ENCODE data around the gene XPC.
"Not testable (repeated sequence)": the region's sequence is repeated elsewhere in the genome, so short reads cannot be mapped to it uniquely, and the experiment has no call there.

The XPC gene

DNA sequence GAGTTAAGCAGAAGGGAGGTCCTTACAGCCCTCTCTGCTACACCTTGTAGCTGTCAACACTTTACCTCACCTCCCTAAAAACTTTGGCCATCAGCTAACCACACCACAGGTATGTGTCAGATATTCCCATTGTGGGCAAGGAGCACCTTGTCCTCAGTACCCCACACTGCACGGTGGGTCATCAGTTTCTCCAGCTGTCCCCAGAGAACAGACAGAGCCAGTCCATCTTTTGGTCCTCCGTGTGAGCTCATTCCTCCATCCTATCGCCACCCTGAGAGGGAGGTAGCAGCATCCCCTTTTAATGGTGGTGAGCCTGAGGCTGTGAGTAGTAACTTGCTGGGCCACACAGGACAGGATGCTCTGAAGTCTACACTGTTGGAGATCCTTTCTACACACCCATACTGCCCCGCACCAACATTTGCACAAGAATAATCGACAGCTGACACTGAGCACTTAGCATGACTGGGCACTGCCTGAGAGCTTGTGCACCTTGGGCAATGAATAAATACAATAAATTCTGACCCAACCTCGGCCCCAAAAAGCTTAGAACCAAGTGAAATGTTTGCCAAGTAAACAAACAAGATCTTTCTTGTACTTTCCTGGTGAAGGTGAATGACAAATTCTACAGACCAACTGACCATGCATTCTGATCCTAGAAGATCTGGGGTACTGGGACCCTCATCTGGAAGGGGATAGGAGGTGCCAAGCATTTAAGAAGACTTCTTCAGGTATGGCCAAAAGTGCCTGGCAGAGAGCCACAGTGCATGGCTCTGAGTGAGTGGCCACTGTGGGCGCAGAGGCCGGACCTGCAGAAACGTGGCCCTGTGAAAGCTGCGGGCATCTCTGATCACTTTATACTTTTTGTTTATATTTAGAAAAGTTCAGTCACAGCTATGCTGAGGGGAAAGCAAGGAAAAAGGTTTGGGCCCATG lies 60.7 kb downstream of the XPC start:
- H2BK15ac ChIP-seq (ENCODE audit: low read depth, poor library complexity, severe bottlenecking), result no peak overlapping the region

DNA sequence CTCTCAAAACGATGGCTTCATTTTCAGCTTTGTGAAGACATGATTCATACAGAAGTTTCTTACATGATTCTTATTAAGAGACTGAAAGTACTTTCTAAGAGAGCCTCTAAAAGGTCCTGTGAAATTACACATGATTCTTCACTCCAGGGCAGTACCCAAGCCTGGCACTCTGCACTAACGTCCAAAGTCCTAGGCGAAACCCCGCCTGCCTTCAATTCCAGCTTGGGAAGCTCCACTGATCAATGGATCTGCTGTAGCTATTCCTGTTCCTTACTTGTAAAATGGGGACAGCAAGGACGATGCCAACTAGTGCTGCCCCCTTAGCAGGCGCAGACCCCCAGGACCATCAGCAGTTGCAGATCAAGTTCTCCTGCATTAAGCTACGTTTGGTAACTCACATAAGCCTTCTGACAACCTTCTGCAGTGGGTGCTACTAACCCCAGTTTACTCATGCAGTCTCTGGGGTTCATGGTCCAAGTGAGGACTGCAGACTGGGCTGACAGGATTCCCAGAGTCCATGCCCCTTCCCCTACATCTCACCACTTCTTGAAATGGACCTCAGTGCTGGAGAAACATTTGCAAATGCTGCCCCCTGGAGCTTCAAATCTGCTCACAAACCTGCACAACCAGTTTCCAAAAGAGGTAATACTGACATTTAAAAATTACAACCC lies 64.3 kb downstream of the XPC start:
- Histone ChIP-seq H3K4me2 (ENCODE audit: low read length, poor library complexity, severe bottlenecking) (no peak overlapping the region), H3K27ac (ENCODE audit: low read length, poor library complexity, severe bottlenecking) (no peak overlapping the region), H2BK15ac (ENCODE audit: low read depth, poor library complexity, severe bottlenecking) (no peak overlapping the region), H3K9ac (ENCODE audit: low read length) (no peak overlapping the region), H3K4me1 (ENCODE audit: control insufficient read depth, insufficient read depth, low read depth, low read length) (peaks cover 3% of the 10 kb centered on the region), H2AFZ (ENCODE audit: low read depth, low read length) (no peak overlapping the region), H2BK12ac (ENCODE audit: low read length in 2 of 2) (no peak overlapping the region), H4K91ac (ENCODE audit: low read length) (no peak overlapping the region), H3K4me3 (ENCODE audit: insufficient read depth in 1 of 2, low read depth in 1 of 2, low read length in 2 of 2) (no peak overlapping the region), H3K27me3 (ENCODE audit: control insufficient read depth in 1 of 2, insufficient read depth in 1 of 2, low read length in 2 of 2) (no peaks in the 10 kb centered on the region), H3K23ac (ENCODE audit: low read length in 2 of 2) (no peak overlapping the region), H3K36me3 (ENCODE audit: control insufficient read depth in 1 of 2, insufficient read depth in 2 of 2, low read depth in 1 of 2, low read length in 2 of 2) (peaks cover 15 to 57% of the 10 kb centered on the region in 2 experiments), H3K18ac (ENCODE audit: low read depth in 1 of 2, low read length in 2 of 2) (no peak overlapping the region), H3K79me1 (replicated peaks; ENCODE audit: low read length, poor library complexity, severe bottlenecking) (peaks cover 21% of the 10 kb centered on the region), H3K9me3 (ENCODE audit: control insufficient read depth, low read length) (no peaks in the 10 kb centered on the region), H2BK120ac (ENCODE audit: low read depth, low read length) (no peak overlapping the region), H2BK5ac (ENCODE audit: low read depth, low read length, poor library complexity, severe bottlenecking) (no peak overlapping the region), H3K14ac (ENCODE audit: low read length in 2 of 2) (no peak overlapping the region), H4K8ac (ENCODE audit: low read length) (no peak overlapping the region), H2AK5ac (ENCODE audit: low read length, severe bottlenecking) (no peak overlapping the region), H3K4ac (ENCODE audit: low read depth in 1 of 2, low read length in 2 of 2) (no peak overlapping the region)
- 96% methylated on average over 7 of the region's 7 CpGs for WGBS
- DNase-seq, result no peak

More for the DNA sequence above, 60.7 kb downstream of the XPC start:
- H3K4me2 ChIP-seq (ENCODE audit: low read length, poor library complexity, severe bottlenecking), result no peak overlapping the region
- no peaks in the 10 kb centered on the region for H3K9me3 ChIP-seq (ENCODE audit: control insufficient read depth, low read length)
- no peak overlapping the region for H2BK5ac ChIP-seq (ENCODE audit: low read depth, low read length, poor library complexity, severe bottlenecking)
- no peak overlapping the region for H3K18ac ChIP-seq (ENCODE audit: low read depth in 1 of 2, low read length in 2 of 2)
- H2BK12ac ChIP-seq (ENCODE audit: low read length in 2 of 2), result no peak overlapping the region
- H4K91ac ChIP-seq (ENCODE audit: low read length), result no peak overlapping the region
- H3K4me3 ChIP-seq (ENCODE audit: insufficient read depth in 1 of 2, low read depth in 1 of 2, low read length in 2 of 2), result no peak overlapping the region
- H3K4me1 ChIP-seq (ENCODE audit: control insufficient read depth, insufficient read depth, low read depth, low read length), result peaks cover 3% of the 10 kb centered on the region
- H3K27me3 ChIP-seq (ENCODE audit: control insufficient read depth in 1 of 2, insufficient read depth in 1 of 2, low read length in 2 of 2), result no peaks in the 10 kb centered on the region
- H3K27ac ChIP-seq (ENCODE audit: low read length, poor library complexity, severe bottlenecking), result no peak overlapping the region
- H4K8ac ChIP-seq (ENCODE audit: low read length), result no peak overlapping the region
- H2AFZ ChIP-seq (ENCODE audit: low read depth, low read length), result no peak overlapping the region
- H3K36me3 ChIP-seq (ENCODE audit: control insufficient read depth in 1 of 2, insufficient read depth in 2 of 2, low read depth in 1 of 2, low read length in 2 of 2), result peaks cover 9 to 65% of the 10 kb centered on the region in 2 experiments
- no peak overlapping the region for H2AK5ac ChIP-seq (ENCODE audit: low read length, severe bottlenecking)
- no peak overlapping the region for H3K14ac ChIP-seq (ENCODE audit: low read length in 2 of 2)
- H2BK120ac ChIP-seq (ENCODE audit: low read depth, low read length), result no peak overlapping the region
- H3K4ac ChIP-seq (ENCODE audit: low read depth in 1 of 2, low read length in 2 of 2), result no peak overlapping the region
- no peak for DNase-seq
- peaks cover 31% of the 10 kb centered on the region for H3K79me1 ChIP-seq (replicated peaks; ENCODE audit: low read length, poor library complexity, severe bottlenecking)
- no peak overlapping the region for H3K9ac ChIP-seq (ENCODE audit: low read length)
- WGBS, result 93% methylated on average over 8 of the region's 10 CpGs
- H3K23ac ChIP-seq (ENCODE audit: low read length in 2 of 2), result no peak overlapping the region

- H3K27ac ChIP-seq (ENCODE audit: low read length, poor library complexity, severe bottlenecking), result no peak overlapping the region
- H2AFZ ChIP-seq (ENCODE audit: low read depth, low read length), result no peak overlapping the region
- H3K4me2 ChIP-seq (ENCODE audit: low read length, poor library complexity, severe bottlenecking), result no peak overlapping the region
These were observed 67.7 kb downstream of the XPC start for GRCh38 chr3:14110699-14111098.

DNA sequence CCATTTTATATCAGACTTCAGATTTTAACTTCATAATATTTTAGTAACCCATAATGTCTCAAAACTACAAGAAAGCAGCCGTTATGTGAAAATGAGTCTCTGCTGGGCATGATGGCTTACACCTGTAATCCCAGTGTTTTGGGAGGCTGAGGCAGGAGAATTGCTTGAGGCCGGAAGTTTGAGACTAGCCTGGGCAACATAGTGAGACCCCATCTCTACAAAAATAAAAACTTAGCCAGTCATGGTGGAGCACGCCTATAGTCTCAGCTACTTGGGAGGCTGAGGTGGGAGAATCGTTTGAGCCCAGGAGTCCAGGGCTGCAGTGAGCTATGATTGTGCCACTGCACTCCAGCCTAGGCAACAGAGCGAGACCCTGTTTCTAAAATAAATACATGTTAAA lies 68.6 kb downstream of the XPC start:
- not testable (repeated sequence) for H3K23ac ChIP-seq (ENCODE audit: low read length in 2 of 2); H2BK120ac ChIP-seq (ENCODE audit: low read depth, low read length); H3K4me1 ChIP-seq (ENCODE audit: control insufficient read depth, insufficient read depth, low read depth, low read length); H3K4me3 ChIP-seq (ENCODE audit: insufficient read depth in 1 of 2, low read depth in 1 of 2, low read length in 2 of 2); H3K27ac ChIP-seq (ENCODE audit: low read length, poor library complexity, severe bottlenecking); H4K91ac ChIP-seq (ENCODE audit: low read length); H3K4me2 ChIP-seq (ENCODE audit: low read length, poor library complexity, severe bottlenecking); H2AFZ ChIP-seq (ENCODE audit: low read depth, low read length); H2AK5ac ChIP-seq (ENCODE audit: low read length, severe bottlenecking); H3K79me1 ChIP-seq (replicated peaks; ENCODE audit: low read length, poor library complexity, severe bottlenecking); H3K14ac ChIP-seq (ENCODE audit: low read length in 2 of 2); H3K9ac ChIP-seq (ENCODE audit: low read length); H3K27me3 ChIP-seq (ENCODE audit: control insufficient read depth in 1 of 2, insufficient read depth in 1 of 2, low read length in 2 of 2); DNase-seq; H3K4ac ChIP-seq (ENCODE audit: low read depth in 1 of 2, low read length in 2 of 2); H2BK12ac ChIP-seq (ENCODE audit: low read length in 2 of 2); H2BK5ac ChIP-seq (ENCODE audit: low read depth, low read length, poor library complexity, severe bottlenecking); H3K18ac ChIP-seq (ENCODE audit: low read depth in 1 of 2, low read length in 2 of 2); H2BK15ac ChIP-seq (ENCODE audit: low read depth, poor library complexity, severe bottlenecking); H3K9me3 ChIP-seq (ENCODE audit: control insufficient read depth, low read length); H4K8ac ChIP-seq (ENCODE audit: low read length)
- H3K36me3 ChIP-seq (ENCODE audit: control insufficient read depth in 1 of 2, insufficient read depth in 2 of 2, low read depth in 1 of 2, low read length in 2 of 2), result peaks cover 13 to 39% of the 10 kb centered on the region in 2 experiments
- 95% methylated on average over 3 of the region's 5 CpGs for WGBS

More at GRCh38 chr3:14110699-14111098, 67.7 kb downstream of the XPC start:
- H3K9ac ChIP-seq (ENCODE audit: low read length), result no peak overlapping the region
- no peak overlapping the region for H4K91ac ChIP-seq (ENCODE audit: low read length)
- H3K27me3 ChIP-seq (ENCODE audit: control insufficient read depth in 1 of 2, insufficient read depth in 1 of 2, low read length in 2 of 2), result no peaks in the 10 kb centered on the region
- H2BK15ac ChIP-seq (ENCODE audit: low read depth, poor library complexity, severe bottlenecking), result no peak overlapping the region
- WGBS, result 95% methylated on average over 4 of the region's 4 CpGs
- no peak overlapping the region for H3K4ac ChIP-seq (ENCODE audit: low read depth in 1 of 2, low read length in 2 of 2)
- H3K9me3 ChIP-seq (ENCODE audit: control insufficient read depth, low read length), result no peaks in the 10 kb centered on the region
- H3K79me1 ChIP-seq (replicated peaks; ENCODE audit: low read length, poor library complexity, severe bottlenecking), result no peaks in the 10 kb centered on the region
- no peak overlapping the region for H3K4me3 ChIP-seq (ENCODE audit: insufficient read depth in 1 of 2, low read depth in 1 of 2, low read length in 2 of 2)
- no peak overlapping the region for H3K23ac ChIP-seq (ENCODE audit: low read length in 2 of 2)
- no peak overlapping the region for H2BK12ac ChIP-seq (ENCODE audit: low read length in 2 of 2)
- no peak overlapping the region for H2BK5ac ChIP-seq (ENCODE audit: low read depth, low read length, poor library complexity, severe bottlenecking)
- H3K4me1 ChIP-seq (ENCODE audit: control insufficient read depth, insufficient read depth, low read depth, low read length), result no peaks in the 10 kb centered on the region
- H2BK120ac ChIP-seq (ENCODE audit: low read depth, low read length), result no peak overlapping the region
- no peak overlapping the region for H3K18ac ChIP-seq (ENCODE audit: low read depth in 1 of 2, low read length in 2 of 2)
- H3K14ac ChIP-seq (ENCODE audit: low read length in 2 of 2), result no peak overlapping the region
- no peak overlapping the region for H2AK5ac ChIP-seq (ENCODE audit: low read length, severe bottlenecking)
- no peak overlapping the region for H4K8ac ChIP-seq (ENCODE audit: low read length)
- peaks cover 14 to 48% of the 10 kb centered on the region in 2 experiments for H3K36me3 ChIP-seq (ENCODE audit: control insufficient read depth in 1 of 2, insufficient read depth in 2 of 2, low read depth in 1 of 2, low read length in 2 of 2)
- DNase-seq, result no peak
